HG03196 (cell line): Measurements from ENCODE around the gene PCNX1.
"Not testable (repeated sequence)": the region's sequence is repeated elsewhere in the genome, so short reads cannot be mapped to it uniquely, and the experiment has no call there.

Experiments
- ATAC-seq: cut with Tn5 transposase; IDR thresholded peaks from one replicate; pipeline ENCODE4 v1.9.1; 2021; ENCODE audit not compliant: unreplicated experiment

Gene PCNX1

DNA sequence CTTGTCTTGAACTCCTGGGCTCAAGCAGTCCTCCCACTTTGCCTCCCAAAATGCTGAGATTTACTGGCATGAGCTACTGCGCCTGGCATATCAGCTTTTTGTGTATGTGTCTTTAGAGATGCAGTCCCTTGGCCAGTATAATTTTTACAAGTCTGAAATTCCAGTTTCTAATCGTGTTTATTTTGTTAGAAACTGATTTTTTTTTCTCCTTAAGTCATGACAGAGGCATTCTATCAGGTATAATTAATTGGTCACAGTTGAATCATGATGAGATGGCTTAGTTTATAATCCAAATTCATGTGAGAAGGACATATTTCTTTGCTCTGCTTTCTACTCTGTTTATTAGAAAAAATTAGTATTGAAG is 98.9 kb downstream of the PCNX1 start:
- no peak for ATAC-seq

DNA sequence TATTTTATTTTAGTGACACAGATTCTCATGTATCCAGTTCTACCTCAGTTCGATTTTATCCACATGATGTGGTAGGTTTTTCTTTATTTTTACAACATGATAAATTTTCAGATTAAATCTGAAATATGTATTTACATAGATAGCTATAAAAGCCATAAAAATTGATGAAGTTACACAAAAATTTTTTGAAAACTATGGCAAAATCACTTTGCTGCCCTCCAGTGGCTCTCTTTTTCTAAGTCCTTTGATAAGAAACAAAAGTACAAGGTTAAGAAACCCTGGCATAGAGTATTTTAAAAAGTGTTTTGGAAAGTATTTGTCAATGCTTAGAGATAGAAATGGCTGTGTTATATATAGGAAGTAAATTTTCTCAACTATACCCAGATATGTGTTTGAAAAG is 104.2 kb downstream of the PCNX1 start:
- no peak for ATAC-seq

DNA sequence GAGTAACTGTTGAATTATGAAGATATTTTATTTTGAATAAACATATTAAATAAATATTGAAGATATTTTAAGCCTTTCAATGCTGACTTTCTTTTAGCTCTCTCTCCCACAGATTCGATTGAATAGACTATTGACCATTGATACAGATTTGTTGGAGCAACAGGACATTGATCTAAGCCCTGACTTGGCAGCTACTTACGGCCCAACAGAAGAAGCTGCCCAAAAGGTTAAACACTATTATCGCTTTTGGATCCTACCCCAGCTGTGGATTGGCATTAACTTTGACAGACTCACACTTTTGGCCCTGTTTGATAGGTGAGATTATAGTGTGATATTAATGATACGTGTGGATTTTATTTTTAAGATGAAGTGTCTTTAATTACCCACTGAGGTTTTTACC is 105.6 kb downstream of the PCNX1 start:
- ATAC-seq, result no peak

DNA sequence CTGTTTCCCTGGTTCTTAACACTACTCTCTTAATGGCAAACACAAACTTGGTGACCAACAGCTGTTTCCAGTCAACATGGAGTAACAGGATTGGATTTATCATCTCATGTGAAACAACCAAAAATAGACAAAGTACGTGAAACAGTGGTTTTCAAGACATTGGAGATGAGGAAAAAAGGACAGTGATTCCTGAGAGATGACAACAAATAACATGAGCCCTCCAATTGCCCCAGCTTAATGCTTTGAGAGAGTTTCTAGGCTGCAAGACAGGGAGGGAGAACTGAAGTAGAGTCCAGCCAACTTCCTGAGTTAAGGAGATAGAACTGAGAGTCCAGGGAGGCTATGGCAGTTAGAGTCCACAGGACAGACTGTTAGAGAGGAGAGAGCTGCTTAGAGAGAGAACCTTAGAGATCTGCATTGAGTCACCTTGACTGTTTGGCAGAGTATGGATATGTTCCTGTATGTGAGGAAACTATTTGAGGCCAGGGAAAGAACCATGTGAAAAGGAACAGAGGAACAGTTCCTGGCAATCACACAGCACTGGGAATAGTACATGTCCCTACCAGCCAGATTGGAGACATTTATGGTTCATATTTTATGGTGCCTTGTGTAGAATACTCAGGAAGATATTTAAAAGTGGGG is 106.4 kb downstream of the PCNX1 start:
- no peak for ATAC-seq

DNA sequence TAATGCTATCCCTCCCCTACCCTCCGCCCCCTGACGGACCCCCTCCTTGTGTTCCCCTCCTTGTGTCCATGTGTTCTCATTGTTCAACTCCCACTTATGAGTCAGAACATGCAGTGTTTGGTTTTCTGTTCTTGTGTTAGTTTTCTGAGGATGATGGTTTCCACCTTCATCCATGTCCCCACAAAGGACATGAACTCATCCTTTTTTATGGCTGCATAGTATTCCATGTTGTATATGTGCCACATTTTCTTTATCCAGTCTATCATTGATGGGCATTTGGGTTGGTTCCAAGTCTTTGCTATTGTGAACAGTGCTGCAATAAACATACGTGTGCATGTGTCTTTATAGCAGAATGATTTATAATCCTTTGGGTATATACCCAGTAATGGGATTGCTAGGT is 112.7 kb downstream of the PCNX1 start:
- ATAC-seq, result not testable (repeated sequence)

DNA sequence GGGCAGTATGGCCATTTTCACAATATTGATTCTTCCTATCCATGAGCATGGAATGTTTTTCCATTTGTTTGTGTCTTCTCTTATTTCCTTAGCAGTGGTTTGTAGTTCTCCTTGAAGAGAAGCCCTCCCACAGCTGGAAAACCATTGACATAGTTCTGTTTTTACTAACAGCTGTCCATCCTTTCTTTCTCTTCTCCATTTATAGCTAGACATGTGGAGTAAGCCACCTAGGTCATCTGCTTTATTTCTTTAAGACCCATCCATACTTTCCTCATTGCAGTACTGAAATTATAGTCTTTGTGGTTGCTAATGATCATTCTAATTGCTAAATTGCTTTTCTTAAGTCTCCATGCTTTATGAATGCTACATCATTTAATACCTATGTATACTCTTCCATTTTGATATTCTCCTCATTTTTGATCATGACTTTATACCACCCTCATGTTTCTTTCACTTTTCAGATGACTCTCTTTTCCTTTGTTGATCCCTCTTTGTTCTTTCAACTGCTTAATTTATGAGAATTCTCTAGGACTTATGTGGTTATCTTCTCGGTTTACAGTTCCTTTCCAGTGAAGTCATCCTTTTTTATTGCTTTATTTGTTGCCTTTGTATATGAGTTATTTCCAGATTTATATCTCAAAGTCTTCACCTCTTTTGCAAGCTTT is 114.2 kb downstream of the PCNX1 start:
- no peak for ATAC-seq

DNA sequence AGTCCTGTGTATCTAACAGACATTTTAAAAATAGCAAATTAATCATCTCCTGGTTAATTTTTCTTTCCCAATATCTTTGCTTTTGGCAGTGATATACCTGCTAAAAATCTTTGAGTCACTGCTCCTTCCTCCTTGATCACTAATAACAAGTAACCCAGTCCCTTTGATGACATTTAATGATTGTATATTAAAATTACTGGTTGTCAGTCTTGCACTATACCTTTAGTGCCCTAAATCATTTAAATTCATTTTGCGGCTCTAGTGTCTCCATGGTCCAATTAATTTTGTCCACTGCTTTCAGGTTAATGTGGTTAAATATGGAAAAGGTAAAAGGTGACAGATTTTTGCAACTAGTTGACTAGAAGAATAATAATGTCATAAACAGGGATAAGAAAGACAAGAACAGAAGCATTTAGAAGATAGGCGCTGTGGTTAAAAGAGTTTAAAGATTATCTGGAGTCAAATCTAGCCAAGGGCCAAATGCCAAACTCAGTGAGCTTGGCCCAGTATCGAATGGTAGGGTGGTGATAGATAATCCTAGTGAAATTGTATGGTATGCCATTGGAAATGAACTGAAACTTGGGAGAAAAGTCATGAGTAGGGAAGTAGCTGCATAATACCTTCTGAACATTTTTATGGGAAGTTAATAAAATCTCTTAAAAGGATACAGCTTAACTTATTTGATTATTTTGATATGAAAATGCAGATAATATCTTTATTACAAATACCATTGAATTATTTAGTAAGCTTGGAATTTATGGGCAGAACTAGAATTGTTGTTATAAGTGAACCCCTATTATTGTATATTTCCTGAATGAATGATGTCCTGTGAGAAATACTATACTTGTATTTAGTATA is 115.0 kb downstream of the PCNX1 start:
- no peak for ATAC-seq

DNA sequence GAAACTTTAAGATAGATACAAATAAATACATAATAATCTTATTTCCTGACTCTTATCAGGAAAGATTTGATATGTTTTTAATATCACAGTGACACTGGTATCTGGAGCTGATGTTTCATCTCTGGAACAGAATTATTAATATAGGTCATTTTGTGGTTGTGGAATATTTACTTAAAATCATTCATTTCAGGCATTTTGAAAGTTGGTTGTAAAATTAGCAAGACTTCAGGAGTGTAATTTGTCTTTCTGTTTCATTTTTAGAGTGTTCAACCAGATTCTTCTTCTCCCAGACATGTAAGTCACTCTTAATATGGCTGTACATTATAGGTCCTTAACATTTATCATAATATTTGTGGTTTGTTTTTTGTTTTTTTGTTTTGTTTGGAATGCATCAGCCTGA is 115.7 kb downstream of the PCNX1 start:
- ATAC-seq, result no peak

DNA sequence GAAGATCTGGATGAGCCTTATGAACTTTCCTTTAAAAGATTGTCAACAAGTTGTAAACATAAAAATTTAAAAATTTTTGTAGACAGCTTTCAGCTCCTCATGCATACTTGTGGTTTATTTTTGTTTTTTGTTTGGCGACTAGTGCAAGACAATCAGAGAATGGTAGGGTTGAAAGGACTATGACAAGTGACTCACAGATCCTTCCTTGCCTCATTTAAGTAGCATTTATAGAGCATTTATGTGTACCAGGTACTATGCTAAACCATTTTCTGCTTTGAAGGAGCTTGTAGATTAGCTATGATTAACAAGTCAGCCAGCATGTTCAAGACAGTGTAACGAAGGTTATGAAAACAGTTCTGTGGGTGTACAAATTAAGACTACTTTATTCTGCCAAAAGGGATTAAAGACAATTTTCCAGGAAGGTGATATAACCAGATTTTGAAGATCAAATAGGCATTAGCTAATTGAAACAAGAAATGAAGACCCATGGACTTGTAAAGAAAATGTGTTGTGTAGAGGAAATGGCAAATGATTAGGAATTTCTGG is 122.0 kb downstream of the PCNX1 start:
- ATAC-seq, result no peak

DNA sequence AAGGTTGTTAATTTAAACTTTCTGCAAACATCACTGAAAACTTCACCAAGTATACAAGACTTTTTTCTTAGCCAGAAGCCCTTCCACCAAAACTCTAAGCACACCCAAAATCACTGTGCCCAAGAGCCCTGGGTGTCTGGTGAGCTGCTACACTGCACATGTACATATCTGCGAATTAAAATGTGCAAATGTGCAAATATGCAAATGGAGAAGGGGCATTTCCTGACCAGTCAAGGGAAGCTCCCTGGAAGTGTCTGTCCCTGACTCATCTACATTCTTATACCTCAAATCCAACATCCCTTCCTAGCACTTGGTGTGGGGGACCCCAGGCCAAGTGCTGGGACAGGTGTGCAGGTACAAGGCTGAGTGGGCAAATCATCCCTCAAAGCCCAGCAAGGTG is 123.7 kb downstream of the PCNX1 start:
- ATAC-seq, result no peak

DNA sequence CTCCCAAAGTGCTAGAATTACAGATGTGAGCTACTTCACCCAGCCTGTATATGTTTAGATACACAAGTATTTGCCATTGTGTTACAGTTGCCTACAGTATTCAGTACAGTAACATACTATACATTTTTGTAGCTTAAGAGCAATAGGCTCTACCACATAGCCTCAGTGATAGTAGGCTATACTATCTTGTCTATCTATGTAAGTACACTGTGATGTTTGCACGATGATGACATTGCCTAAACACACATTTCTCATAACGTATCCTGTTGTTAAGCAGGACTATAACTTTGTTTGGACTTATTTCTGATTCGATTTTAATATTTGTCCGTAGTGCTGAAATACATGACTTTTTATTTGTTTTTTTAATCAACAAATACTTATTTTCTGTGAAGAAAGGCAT is 129.2 kb downstream of the PCNX1 start:
- ATAC-seq, result no peak

DNA sequence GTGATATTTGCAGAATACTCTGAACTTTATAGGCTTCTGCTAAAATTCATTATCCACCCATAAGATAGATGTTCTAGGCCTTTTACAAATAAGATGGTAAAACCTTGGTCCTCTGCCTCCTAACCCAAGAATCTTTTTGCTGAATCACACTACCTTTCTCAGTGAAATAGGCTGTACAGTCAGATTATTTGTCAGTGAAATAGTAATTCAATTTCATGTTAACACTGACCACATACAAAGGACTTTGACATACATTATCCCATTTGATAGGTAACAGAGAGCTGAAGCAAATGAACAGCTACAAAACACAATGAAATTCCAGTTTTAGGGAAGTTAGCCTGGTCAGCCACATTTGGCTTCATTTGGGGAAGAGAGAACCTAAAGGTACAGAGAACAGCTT is 141.1 kb downstream of the PCNX1 start:
- no peak for ATAC-seq

DNA sequence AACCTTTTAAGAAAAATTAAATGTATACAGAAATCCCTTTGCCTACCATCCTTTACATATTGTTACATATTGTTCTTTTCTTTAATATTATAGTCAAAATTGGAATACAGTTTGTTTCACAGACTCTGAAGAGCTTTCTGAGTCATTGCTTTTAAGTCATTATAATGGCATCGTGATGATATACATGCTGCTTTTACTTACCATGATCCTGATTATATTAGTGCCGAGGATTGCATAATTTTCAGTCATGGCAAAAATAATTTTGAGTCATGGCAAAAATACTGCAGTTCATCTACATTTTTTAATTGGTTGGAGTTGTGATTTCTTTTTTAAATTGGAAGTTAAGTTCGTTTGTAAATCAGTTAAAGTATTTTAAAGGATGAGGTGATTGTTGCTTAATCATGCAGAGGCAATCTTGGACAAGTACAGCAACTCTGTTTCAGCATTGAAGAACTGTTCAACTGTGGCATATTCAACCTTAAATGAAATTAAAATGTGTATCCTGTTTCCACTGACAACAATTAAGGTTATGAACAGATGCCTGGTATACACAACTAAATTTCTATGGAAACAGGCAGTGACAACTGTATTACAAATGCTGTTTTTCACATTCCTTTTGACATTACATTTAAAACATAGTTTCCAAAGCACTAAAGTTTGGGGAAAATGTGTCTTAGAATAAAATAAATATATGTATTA is 142.3 kb downstream of the PCNX1 start:
- no peak for ATAC-seq

DNA sequence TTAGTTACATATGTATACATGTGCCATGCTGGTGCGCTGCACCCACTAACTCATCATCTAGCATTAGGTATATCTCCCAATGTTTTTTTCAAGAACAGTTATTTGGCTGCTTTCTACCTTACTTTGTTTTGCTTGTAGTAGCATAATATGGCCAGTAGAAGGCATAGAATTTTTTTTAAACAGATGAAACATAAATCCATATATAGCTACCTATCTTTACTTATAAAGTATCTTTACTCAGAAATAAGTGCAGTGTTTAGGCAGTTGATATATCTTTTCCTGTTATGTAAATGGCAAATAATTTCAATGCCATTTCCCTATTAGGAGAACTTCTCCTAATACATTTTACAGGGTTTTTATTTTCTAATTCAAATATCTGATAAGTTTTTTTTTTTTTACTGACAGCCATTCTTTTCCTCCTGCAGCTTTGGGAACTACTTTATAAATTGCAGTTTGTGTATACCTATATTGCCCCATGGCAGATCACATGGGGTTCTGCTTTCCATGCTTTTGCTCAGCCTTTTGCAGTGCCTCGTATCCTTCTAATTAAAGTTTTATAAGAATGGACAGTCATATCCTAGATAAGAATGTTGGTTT is 143.1 kb downstream of the PCNX1 start:
- no peak for ATAC-seq

DNA sequence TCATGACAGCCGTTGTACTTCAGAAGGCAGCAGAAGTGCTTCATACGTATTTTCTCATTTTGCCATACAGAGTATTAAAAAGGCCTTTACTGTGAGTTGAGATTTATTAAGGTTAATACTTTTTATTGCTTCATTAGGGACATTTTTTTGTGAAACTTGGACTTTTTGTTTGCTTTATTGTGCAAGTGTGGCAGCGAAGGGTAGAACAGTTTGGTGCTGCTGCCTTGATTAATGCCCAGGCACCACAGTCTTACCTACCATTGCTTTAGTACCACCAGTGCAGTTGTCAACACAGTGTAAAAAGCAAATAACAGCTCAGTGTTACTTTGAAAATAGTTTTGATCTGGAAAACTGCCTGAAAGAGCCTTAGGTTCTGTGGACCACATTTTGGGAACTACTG is 147.4 kb downstream of the PCNX1 start:
- ATAC-seq, result no peak

DNA sequence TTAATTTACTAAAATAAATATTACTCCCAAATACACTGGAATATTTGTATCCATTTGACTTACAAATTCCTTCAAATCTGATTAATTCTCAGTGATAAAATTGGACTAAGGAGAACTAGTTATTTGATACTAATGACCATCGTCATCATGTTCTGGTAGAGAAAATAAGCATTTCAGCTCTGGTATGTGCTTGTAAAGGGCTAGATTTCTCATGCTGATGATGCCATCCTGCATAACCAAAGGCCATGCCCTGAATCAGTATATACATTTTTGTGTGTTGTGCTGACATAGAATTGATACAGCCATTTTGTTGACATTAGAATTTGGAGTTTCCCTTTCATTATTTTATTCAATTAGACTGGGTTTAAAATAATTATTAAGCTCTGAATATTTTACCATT is 148.9 kb downstream of the PCNX1 start:
- no peak for ATAC-seq

DNA sequence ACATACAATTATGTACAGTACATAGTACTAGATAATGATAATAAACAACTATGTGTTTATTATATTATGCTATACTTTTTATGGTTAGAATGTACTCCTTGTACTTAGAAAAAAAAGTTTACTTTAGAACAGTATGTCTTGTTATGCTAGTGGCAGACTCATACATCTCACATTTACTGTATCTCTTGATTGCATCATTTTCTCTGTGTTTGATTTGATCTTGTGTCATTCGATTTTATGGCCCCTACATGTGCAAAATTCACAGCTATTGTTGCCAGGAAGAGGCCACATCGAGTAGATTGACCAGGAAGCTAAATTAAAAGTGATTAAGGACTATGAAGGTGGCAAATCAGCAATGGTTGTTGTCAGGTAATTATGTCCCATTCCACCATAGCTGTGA is 153.0 kb downstream of the PCNX1 start:
- no peak for ATAC-seq

DNA sequence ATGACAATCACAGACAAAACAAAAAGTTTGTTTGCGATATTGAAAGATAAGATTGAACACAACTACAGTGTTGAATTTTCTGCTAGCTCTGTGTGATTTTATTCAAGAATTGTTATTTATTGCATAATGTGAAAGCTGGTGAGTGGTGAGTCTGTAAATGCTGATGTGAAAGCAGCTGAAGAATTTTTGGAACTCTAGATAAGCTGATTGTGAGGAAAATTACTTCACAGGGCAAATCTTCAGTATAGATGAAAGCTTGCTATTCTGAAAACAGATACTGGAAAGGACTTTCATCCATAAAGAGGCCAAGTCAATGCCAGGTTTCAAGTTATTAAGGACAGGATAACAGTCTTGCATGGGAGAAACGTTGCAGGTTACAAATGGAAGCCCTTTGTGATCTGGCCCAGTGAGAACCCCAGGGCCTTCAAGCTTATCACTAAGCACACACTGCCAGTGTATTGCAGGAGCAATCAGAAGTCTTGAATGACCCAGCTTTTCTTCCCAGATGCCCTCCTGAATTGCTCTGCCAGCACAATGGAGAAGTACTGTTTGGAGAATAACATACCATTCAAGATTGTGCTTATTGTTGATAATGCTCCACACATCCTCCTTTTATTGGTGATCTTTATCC is 153.7 kb downstream of the PCNX1 start:
- ATAC-seq, result no peak

DNA sequence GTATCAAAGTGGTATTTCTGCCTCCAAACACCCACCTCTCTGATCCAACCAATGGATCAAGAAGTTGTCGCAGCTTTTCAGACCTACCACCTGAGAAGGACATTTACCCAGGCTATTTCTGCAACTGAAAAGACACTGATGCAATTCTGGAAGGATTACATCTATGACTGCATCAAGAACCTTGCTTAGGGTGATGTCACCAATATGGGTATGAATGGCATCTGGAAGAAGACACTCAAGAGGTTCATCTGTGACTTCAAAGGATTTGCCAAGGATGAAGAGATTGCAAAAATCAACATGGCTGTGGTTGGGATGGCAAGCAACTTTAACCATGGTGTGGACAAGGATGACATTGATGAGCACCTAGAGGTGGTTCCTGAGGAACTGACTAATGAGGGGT is 154.2 kb downstream of the PCNX1 start:
- no peak for ATAC-seq

DNA sequence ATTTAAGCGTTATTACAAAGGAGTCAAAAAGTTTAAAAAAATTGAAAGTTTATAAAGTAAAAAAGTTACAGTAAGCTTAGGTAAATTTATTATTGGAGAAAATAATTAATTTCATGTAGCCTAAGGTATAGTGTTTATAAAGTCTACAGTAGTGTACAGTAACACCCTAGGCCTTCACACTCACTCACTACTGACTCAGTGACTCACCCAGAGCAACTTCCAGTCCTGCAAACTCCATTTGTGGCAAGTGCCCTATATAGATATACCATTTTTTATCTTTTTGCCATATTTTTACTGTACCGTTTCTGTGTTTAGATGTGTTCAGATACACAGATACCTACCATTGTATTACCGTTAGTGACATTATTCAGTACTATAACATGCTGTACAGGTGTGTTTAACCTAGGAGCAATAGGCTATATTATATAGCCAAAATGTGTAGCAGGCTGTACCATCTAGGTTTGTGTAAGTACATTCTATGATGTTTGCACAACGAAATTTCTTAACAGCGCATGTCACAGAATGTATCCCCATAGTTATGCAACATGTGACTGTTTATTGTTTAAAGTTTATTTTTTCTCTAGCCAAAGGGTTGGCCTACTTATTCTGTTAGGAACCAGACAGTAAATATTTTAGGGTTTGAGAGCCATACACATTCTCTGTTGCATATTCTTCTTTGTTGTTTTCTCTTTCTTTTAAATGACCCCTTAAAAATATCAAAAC is 155.5 kb downstream of the PCNX1 start:
- ATAC-seq, result no peak
